ENCODE data around the gene RANBP3. TPM values are rescaled to one million over a fixed set of nuclear protein-coding genes. Genes with fewer than 3 reads are reported as not detected.
A peak's percentile ranks its signal among the peaks of the same experiment; 100 is the strongest.

Gene RANBP3
- total and polyA plus RNA-seq, 2 experiments from 2014 or later, result 40.2 to 98.3 TPM

DNA sequence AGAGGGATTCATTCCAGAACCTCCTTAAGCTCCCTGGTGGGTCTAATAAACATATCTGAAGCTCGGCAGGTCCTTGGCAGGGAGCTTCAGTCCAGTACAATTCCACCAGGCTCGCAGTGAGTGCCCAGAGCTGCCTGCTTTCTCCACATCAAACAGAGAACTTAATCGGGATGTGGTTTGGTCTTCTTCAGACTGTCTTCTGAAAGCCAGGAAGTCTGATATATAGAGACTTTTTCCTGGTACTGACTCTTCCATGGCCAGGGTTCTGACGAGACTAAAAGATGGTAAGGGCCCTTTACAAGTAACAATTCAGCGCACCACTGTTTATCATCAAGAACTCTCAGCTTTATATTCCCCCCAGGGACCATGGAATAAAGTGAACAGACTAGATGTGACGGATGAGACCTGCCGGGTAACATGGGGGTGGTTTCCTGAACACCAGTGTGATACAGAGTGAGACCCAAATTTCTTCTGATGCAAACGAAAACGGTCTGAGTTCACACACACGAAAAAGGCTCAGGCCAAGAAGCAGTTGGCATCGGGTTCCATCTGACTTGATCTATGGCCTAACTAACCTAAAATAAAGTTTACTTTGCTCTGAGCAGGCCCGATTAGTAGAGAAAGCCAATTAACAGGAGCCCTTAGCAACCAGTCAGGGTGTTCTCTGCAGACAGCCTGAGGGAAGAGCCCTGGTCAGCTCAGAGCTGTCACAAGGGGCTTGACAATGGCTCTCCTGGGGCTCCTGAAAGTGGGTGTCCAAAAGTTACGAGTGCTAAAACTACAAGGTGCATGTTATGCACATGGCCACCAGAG is 29.0 kb downstream of the RANBP3 start:
- Mint-ChIP-seq H3K27ac (peak overlapping the region; percentile 56; the same call in 1 of the 2 replicates), H3K36me3 (ENCODE audit: low read depth) (peaks cover 34% of the 10 kb centered on the region), H3K4me1 (peaks cover 81% of the 10 kb centered on the region), H3K9me3 (no peaks in the 10 kb centered on the region), H3K27me3 (ENCODE audit: insufficient read depth, low read depth, poor library complexity) (peaks cover 28% of the 10 kb centered on the region), H3K4me3 (no peak overlapping the region; the same call in 2 of the 3 replicates)
- Histone ChIP-seq H3K9me2 (ENCODE audit: insufficient read depth) (no peaks in the 10 kb centered on the region), H3K79me2 (replicated peaks; ENCODE audit: insufficient read depth) (peaks cover 95% of the 10 kb centered on the region), H3K4me2 (peak overlapping the region; percentile 36; the same call in 1 of the 2 replicates), H3K27ac (ENCODE audit: low read depth) (0 out of 2 replicates have a peak overlapping the region, but pooled peaks have one; percentile 76), H3F3A (replicated peaks; ENCODE audit: low read depth) (0 out of 2 replicates have a peak, but pooled peaks cover 9% of the 10 kb centered on the region), H3K4me3 (no peak overlapping the region), H3K27me3 (ENCODE audit: insufficient read depth) (no peaks in the 10 kb centered on the region), H2AFZ (no peak overlapping the region), H3K4me1 (ENCODE audit: insufficient read depth) (peaks cover 56% of the 10 kb centered on the region), H4K20me1 (replicated peaks; ENCODE audit: insufficient read depth) (peaks cover 56% of the 10 kb centered on the region), H3K36me3 (ENCODE audit: insufficient read depth) (peaks cover 6% of the 10 kb centered on the region)
- no peak for ATAC-seq
- DNase-seq (ENCODE audit: low spot score), result no peak
- TF ChIP-seq, protein P1, sequence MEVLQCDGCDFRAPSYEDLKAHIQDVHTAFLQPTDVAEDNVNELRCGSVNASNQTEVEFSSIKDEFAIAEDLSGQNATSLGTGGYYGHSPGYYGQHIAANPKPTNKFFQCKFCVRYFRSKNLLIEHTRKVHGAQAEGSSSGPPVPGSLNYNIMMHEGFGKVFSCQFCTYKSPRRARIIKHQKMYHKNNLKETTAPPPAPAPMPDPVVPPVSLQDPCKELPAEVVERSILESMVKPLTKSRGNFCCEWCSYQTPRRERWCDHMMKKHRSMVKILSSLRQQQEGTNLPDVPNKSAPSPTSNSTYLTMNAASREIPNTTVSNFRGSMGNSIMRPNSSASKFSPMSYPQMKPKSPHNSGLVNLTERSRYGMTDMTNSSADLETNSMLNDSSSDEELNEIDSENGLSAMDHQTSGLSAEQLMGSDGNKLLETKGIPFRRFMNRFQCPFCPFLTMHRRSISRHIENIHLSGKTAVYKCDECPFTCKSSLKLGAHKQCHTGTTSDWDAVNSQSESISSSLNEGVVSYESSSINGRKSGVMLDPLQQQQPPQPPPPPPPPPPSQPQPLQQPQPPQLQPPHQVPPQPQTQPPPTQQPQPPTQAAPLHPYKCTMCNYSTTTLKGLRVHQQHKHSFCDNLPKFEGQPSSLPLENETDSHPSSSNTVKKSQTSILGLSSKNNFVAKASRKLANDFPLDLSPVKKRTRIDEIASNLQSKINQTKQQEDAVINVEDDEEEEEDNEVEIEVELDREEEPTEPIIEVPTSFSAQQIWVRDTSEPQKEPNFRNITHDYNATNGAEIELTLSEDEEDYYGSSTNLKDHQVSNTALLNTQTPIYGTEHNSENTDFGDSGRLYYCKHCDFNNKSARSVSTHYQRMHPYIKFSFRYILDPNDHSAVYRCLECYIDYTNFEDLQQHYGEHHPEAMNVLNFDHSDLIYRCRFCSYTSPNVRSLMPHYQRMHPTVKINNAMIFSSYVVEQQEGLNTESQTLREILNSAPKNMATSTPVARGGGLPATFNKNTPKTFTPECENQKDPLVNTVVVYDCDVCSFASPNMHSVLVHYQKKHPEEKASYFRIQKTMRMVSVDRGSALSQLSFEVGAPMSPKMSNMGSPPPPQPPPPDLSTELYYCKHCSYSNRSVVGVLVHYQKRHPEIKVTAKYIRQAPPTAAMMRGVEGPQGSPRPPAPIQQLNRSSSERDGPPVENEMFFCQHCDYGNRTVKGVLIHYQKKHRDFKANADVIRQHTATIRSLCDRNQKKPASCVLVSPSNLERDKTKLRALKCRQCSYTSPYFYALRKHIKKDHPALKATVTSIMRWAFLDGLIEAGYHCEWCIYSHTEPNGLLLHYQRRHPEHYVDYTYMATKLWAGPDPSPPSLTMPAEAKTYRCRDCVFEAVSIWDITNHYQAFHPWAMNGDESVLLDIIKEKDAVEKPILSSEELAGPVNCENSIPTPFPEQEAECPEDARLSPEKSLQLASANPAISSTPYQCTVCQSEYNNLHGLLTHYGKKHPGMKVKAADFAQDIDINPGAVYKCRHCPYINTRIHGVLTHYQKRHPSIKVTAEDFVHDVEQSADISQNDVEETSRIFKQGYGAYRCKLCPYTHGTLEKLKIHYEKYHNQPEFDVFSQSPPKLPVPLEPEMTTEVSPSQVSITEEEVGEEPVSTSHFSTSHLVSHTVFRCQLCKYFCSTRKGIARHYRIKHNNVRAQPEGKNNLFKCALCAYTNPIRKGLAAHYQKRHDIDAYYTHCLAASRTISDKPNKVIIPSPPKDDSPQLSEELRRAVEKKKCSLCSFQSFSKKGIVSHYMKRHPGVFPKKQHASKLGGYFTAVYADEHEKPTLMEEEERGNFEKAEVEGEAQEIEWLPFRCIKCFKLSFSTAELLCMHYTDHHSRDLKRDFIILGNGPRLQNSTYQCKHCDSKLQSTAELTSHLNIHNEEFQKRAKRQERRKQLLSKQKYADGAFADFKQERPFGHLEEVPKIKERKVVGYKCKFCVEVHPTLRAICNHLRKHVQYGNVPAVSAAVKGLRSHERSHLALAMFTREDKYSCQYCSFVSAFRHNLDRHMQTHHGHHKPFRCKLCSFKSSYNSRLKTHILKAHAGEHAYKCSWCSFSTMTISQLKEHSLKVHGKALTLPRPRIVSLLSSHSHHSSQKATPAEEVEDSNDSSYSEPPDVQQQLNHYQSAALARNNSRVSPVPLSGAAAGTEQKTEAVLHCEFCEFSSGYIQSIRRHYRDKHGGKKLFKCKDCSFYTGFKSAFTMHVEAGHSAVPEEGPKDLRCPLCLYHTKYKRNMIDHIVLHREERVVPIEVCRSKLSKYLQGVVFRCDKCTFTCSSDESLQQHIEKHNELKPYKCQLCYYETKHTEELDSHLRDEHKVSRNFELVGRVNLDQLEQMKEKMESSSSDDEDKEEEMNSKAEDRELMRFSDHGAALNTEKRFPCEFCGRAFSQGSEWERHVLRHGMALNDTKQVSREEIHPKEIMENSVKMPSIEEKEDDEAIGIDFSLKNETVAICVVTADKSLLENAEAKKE (CRISPR knock-in tag; IDR thresholded peaks at IDR 0.05), result no peak
- TF ChIP-seq POLR2AphosphoS5 (IDR thresholded peaks at IDR 0.05; ENCODE audit: low read depth), result no peak
- TF ChIP-seq, protein P2, sequence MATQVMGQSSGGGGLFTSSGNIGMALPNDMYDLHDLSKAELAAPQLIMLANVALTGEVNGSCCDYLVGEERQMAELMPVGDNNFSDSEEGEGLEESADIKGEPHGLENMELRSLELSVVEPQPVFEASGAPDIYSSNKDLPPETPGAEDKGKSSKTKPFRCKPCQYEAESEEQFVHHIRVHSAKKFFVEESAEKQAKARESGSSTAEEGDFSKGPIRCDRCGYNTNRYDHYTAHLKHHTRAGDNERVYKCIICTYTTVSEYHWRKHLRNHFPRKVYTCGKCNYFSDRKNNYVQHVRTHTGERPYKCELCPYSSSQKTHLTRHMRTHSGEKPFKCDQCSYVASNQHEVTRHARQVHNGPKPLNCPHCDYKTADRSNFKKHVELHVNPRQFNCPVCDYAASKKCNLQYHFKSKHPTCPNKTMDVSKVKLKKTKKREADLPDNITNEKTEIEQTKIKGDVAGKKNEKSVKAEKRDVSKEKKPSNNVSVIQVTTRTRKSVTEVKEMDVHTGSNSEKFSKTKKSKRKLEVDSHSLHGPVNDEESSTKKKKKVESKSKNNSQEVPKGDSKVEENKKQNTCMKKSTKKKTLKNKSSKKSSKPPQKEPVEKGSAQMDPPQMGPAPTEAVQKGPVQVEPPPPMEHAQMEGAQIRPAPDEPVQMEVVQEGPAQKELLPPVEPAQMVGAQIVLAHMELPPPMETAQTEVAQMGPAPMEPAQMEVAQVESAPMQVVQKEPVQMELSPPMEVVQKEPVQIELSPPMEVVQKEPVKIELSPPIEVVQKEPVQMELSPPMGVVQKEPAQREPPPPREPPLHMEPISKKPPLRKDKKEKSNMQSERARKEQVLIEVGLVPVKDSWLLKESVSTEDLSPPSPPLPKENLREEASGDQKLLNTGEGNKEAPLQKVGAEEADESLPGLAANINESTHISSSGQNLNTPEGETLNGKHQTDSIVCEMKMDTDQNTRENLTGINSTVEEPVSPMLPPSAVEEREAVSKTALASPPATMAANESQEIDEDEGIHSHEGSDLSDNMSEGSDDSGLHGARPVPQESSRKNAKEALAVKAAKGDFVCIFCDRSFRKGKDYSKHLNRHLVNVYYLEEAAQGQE (IDR thresholded peaks at IDR 0.05; ENCODE audit: unreplicated experiment), result no peak
- TF ChIP-seq EZH2 (IDR thresholded peaks at IDR 0.05; ENCODE audit: low read depth, unreplicated experiment), result no peak
